ENCODE measurements around the gene TRIM69.

TRIM69 gene

GRCh38 chr15:44753345-44753744, 17.0 kb downstream of the TRIM69 start:
- no peak overlapping the region for H3K4me3 ChIP-seq (ENCODE audit: low read length)
- H3K79me2 ChIP-seq (ENCODE audit: control insufficient read depth, low read length) = no peaks in the 10 kb centered on the region
- H3K27ac ChIP-seq (ENCODE audit: low read depth, low read length) = no peak overlapping the region
- TF ChIP-seq CTCF (IDR thresholded peaks at IDR 0.05; ENCODE audit: low read depth, low read length, poor library complexity, severe bottlenecking) (no peak), EZH2phosphoT487 (IDR thresholded peaks at IDR 0.05; ENCODE audit: borderline replicate concordance, low read length) (no peak)
- H3K9me3 ChIP-seq (ENCODE audit: control insufficient read depth, insufficient read depth, low read length) = no peaks in the 10 kb centered on the region
- H3K4me1 ChIP-seq (ENCODE audit: control insufficient read depth, low read length) = no peaks in the 10 kb centered on the region
- no peak overlapping the region for H3K4me2 ChIP-seq (ENCODE audit: low read length)
- H3K9me2 ChIP-seq (replicated peaks; ENCODE audit: control insufficient read depth, low read length) = no peaks in the 10 kb centered on the region
- H3F3A ChIP-seq (ENCODE audit: control insufficient read depth, insufficient read depth) = no peaks in the 10 kb centered on the region
- peaks cover 20% of the 10 kb centered on the region for H3K27me3 ChIP-seq (ENCODE audit: control insufficient read depth, low read length)
- H3K36me3 ChIP-seq (ENCODE audit: control insufficient read depth, low read length) = no peaks in the 10 kb centered on the region
- H4K20me1 ChIP-seq (ENCODE audit: control insufficient read depth, insufficient read depth, low read depth, low read length) = no peaks in the 10 kb centered on the region

GRCh38 chr15:44763187-44763586, 26.9 kb downstream of the TRIM69 start:
- no peaks in the 10 kb centered on the region for H3K79me2 ChIP-seq (ENCODE audit: control insufficient read depth, low read length)
- peaks cover 13% of the 10 kb centered on the region for H3K27me3 ChIP-seq (ENCODE audit: control insufficient read depth, low read length)
- H3K36me3 ChIP-seq (ENCODE audit: control insufficient read depth, low read length) = no peaks in the 10 kb centered on the region
- no peaks in the 10 kb centered on the region for H3K9me2 ChIP-seq (replicated peaks; ENCODE audit: control insufficient read depth, low read length)
- no peak overlapping the region for H3K4me3 ChIP-seq (ENCODE audit: low read length)
- no peak overlapping the region for H3K4me2 ChIP-seq (ENCODE audit: low read length)
- no peaks in the 10 kb centered on the region for H3K4me1 ChIP-seq (ENCODE audit: control insufficient read depth, low read length)
- no peak for TF ChIP-seq EZH2phosphoT487 (IDR thresholded peaks at IDR 0.05; ENCODE audit: borderline replicate concordance, low read length)
- TF ChIP-seq CTCF (IDR thresholded peaks at IDR 0.05; ENCODE audit: low read depth, low read length, poor library complexity, severe bottlenecking) = no peak
- no peak overlapping the region for H3K27ac ChIP-seq (ENCODE audit: low read depth, low read length)
- H3F3A ChIP-seq (ENCODE audit: control insufficient read depth, insufficient read depth) = no peaks in the 10 kb centered on the region
- no peaks in the 10 kb centered on the region for H4K20me1 ChIP-seq (ENCODE audit: control insufficient read depth, insufficient read depth, low read depth, low read length)
- no peaks in the 10 kb centered on the region for H3K9me3 ChIP-seq (ENCODE audit: control insufficient read depth, insufficient read depth, low read length)

- H3K36me3 ChIP-seq (ENCODE audit: control insufficient read depth, low read length) = no peaks in the 10 kb centered on the region
- H3F3A ChIP-seq (ENCODE audit: control insufficient read depth, insufficient read depth) = no peaks in the 10 kb centered on the region
Measured at GRCh38 chr15:44763848-44764247, 27.5 kb downstream of the TRIM69 start.

More at GRCh38 chr15:44763848-44764247, 27.5 kb downstream of the TRIM69 start:
- Histone ChIP-seq H3K9me2 (replicated peaks; ENCODE audit: control insufficient read depth, low read length) (no peaks in the 10 kb centered on the region), H4K20me1 (ENCODE audit: control insufficient read depth, insufficient read depth, low read depth, low read length) (no peaks in the 10 kb centered on the region), H3K79me2 (ENCODE audit: control insufficient read depth, low read length) (no peaks in the 10 kb centered on the region), H3K4me2 (ENCODE audit: low read length) (no peak overlapping the region), H3K9me3 (ENCODE audit: control insufficient read depth, insufficient read depth, low read length) (no peaks in the 10 kb centered on the region), H3K27ac (ENCODE audit: low read depth, low read length) (no peak overlapping the region), H3K4me3 (ENCODE audit: low read length) (no peak overlapping the region), H3K4me1 (ENCODE audit: control insufficient read depth, low read length) (no peaks in the 10 kb centered on the region), H3K27me3 (ENCODE audit: control insufficient read depth, low read length) (peaks cover 8% of the 10 kb centered on the region; the same call in 1 of the 2 replicates)
- no peak for TF ChIP-seq CTCF (IDR thresholded peaks at IDR 0.05; ENCODE audit: low read depth, low read length, poor library complexity, severe bottlenecking)
- TF ChIP-seq EZH2phosphoT487 (IDR thresholded peaks at IDR 0.05; ENCODE audit: borderline replicate concordance, low read length) = no peak

Measured in DOHH2 (cell line).